ENCODE results near the gene ATG2B. TPM values are rescaled to one million over a fixed set of nuclear protein-coding genes. Genes with fewer than 3 reads are reported as not detected.
A peak's percentile ranks its signal among the peaks of the same experiment; 100 is the strongest.

ATG2B gene
- polyA plus RNA-seq, 2 of the 4 experiments (the other 2 are of a cell fraction), result 7.1 to 17.0 TPM

- Histone ChIP-seq H3K4me1 (peaks cover 2% of the 10 kb centered on the region; the same call in 1 of the 3 replicates), H3K27ac (no peak overlapping the region), H3K9me3 (no peaks in the 10 kb centered on the region), H3K4me2 (no peak overlapping the region), H3K4me3 (no peak overlapping the region)
- no peak for DNase-seq (ENCODE audit: low read depth in 1 of 2, low spot score in 1 of 2)
- WGBS (ENCODE audit: missing lambda C conversion rate), result 88% methylated on average over 7 of the region's 7 CpGs
- ATAC-seq, result no peak
- FAIRE-seq, result no peak
- TF ChIP-seq CTCF (IDR thresholded peaks at IDR 0.05) (no peak), REST (IDR thresholded peaks at IDR 0.05) (no peak), HES2 (IDR thresholded peaks at IDR 0.05) (no peak), NR3C1 (IDR thresholded peaks at IDR 0.05) (no peak), RARB (CRISPR knock-in tag; IDR thresholded peaks at IDR 0.05) (no peak), POLR2AphosphoS2 (conservative IDR thresholded peaks at IDR 0.05; ENCODE audit: low read length) (no peak), HOXB5 (CRISPR knock-in tag; IDR thresholded peaks at IDR 0.05) (no peak), RFX5 (IDR thresholded peaks at IDR 0.05) (no peak), NFE2L2 (conservative IDR thresholded peaks at IDR 0.05; ENCODE audit: low read length) (no peak), POLR2A (IDR thresholded peaks at IDR 0.05; ENCODE audit: low read length) (no peak), KDM1A (IDR thresholded peaks at IDR 0.05; ENCODE audit: low read depth) (no peak), ZFP36 (IDR thresholded peaks at IDR 0.05; ENCODE audit: borderline replicate concordance, partially characterized antibody) (no peak), TFCP2L1 (CRISPR knock-in tag; IDR thresholded peaks at IDR 0.05) (no peak), RAD21 (conservative IDR thresholded peaks at IDR 0.05 in 1 of 2, IDR thresholded peaks at IDR 0.05 in 1 of 2) (no peak)
- ChIA-PET CTCF (interaction anchor here (1.1 to 1.4 kb wide), 2 partner anchors 30 to 295 kb away, joined by 3 read pairs; no protein-coding TSS in a partner anchor), POLR2A (no interaction called here)
These were observed 31.1 kb upstream of the ATG2B start for GRCh38 chr14:96394047-96394815.

GRCh38 chr14:96393071-96393691, 30.0 kb upstream of the ATG2B start:
- H3K4me1 ChIP-seq, result peaks cover 2% of the 10 kb centered on the region; the same call in 1 of the 3 replicates
- no peak for FAIRE-seq

More at GRCh38 chr14:96393071-96393691, 30.0 kb upstream of the ATG2B start:
- DNase-seq (ENCODE audit: low read depth in 1 of 2, low spot score in 1 of 2) (no peak), ATAC-seq (no peak)
- Histone ChIP-seq H3K27ac (peak overlapping the region in 1 of 2 experiments; percentile 88; a peak in 2 of 6 replicates), H3K4me3 (peak overlapping the region; percentile 73; the same call in 2 of the 3 replicates), H3K4me2 (peak overlapping the region; percentile 88), H3K9me3 (no peaks in the 10 kb centered on the region)
- TF ChIP-seq EHMT2 (IDR thresholded peaks at IDR 0.05; ENCODE audit: low read depth), result no peak
- TF ChIP-seq PHF8 (IDR thresholded peaks at IDR 0.05; ENCODE audit: borderline replicate concordance, low read depth), result no peak
- no peak for TF ChIP-seq NR3C1 (IDR thresholded peaks at IDR 0.05)
- TF ChIP-seq E2F6 (IDR thresholded peaks at IDR 0.05; ENCODE audit: borderline replicate concordance, low read depth), result no peak
- no peak for TF ChIP-seq HMGXB4 (CRISPR knock-in tag; IDR thresholded peaks at IDR 0.05; ENCODE audit: borderline replicate concordance)
- TF ChIP-seq MAZ (IDR thresholded peaks at IDR 0.05; ENCODE audit: borderline replicate concordance, low read depth, low read length), result no peak
- no peak for TF ChIP-seq FOSL2 (IDR thresholded peaks at IDR 0.05)
- no peak for TF ChIP-seq FOSL2 (CRISPR knock-in tag; IDR thresholded peaks at IDR 0.05)
- no peak for TF ChIP-seq CHD2 (IDR thresholded peaks at IDR 0.05; ENCODE audit: low read length, partially characterized antibody)
- no peak for TF ChIP-seq RAD21 (conservative IDR thresholded peaks at IDR 0.05 in 1 of 2, IDR thresholded peaks at IDR 0.05 in 1 of 2)
- WGBS (ENCODE audit: missing lambda C conversion rate), result 91% methylated on average over 5 of the region's 5 CpGs
- POLR2A ChIA-PET, result interaction anchor here (1.3 kb wide), 1 partner anchor 31 kb away, joined by 3 read pairs; no protein-coding TSS in a partner anchor
- CTCF ChIA-PET, result interaction anchor here (1.4 to 4.6 kb wide), 2 partner anchors 13 to 294 kb away, joined by 3 to 20 read pairs; no protein-coding TSS in a partner anchor
